DMS79 treated with DMSO at 0.1 percent for 48 hours (cell line): ENCODE measurements around the gene RAB1A.

Experiments
- DNase-seq: peaks from one replicate; lab custom pipeline; 2025; lab: John Stamatoyannopoulos, UW

The RAB1A gene

GRCh38 chr2:65092791-65093190, 37.1 kb downstream of the RAB1A start:
- no peak for DNase-seq

GRCh38 chr2:65085148-65085547, 44.8 kb downstream of the RAB1A start:
- DNase-seq = no peak

GRCh38 chr2:65081232-65081685, 48.6 kb downstream of the RAB1A start:
- no peak for DNase-seq

- no peak for DNase-seq
Observed at GRCh38 chr2:65079017-65079416, 50.9 kb downstream of the RAB1A start.

- peak; percentile 35 for DNase-seq
Observed at GRCh38 chr2:65077898-65078297, 52.0 kb downstream of the RAB1A start.

GRCh38 chr2:65076345-65076710, 53.6 kb downstream of the RAB1A start:
- no peak for DNase-seq

- no peak for DNase-seq
Observed at GRCh38 chr2:65075605-65076344, 54.1 kb downstream of the RAB1A start.

GRCh38 chr2:65075176-65075575, 54.7 kb downstream of the RAB1A start:
- DNase-seq = no peak

- DNase-seq = peak; percentile 62
Observed at GRCh38 chr2:65073879-65074565, 55.9 kb downstream of the RAB1A start.

GRCh38 chr2:65072181-65072970, 57.5 kb downstream of the RAB1A start:
- DNase-seq = no peak

GRCh38 chr2:65071499-65072180, 58.3 kb downstream of the RAB1A start:
- DNase-seq = no peak

GRCh38 chr2:65070856-65071255, 59.0 kb downstream of the RAB1A start:
- no peak for DNase-seq

- no peak for DNase-seq
Observed at GRCh38 chr2:65070172-65070830, 59.6 kb downstream of the RAB1A start.

GRCh38 chr2:65069439-65069824, 60.5 kb downstream of the RAB1A start:
- DNase-seq = no peak

- no peak for DNase-seq
Observed at GRCh38 chr2:65067806-65068553, 61.9 kb downstream of the RAB1A start.

GRCh38 chr2:65064728-65065552, 65.0 kb downstream of the RAB1A start:
- peak; percentile 91 for DNase-seq

- DNase-seq = no peak
Observed at GRCh38 chr2:65062843-65063825, 66.8 kb downstream of the RAB1A start.

GRCh38 chr2:65061910-65062339, 68.0 kb downstream of the RAB1A start:
- DNase-seq = no peak
